ENCODE results near the gene KATNIP.

KATNIP gene

GRCh38 chr16:27549746-27550581 is at the start of gene KATNIP, which contains the start of gene GTF3C1:
Gene KATNIP, plus strand, starts transcription at chr16:27550144. Its CDS starts 27 bp downstream, at chr16:27550171.
Gene GTF3C1, minus strand, starts transcription at chr16:27549913. Its CDS starts 23 bp downstream, at chr16:27549890.
- peak; percentile 94 to 100 (median 99) for DNase-seq

- no peak for DNase-seq
Measured at GRCh38 chr16:27500801-27501200, 49.1 kb upstream of the KATNIP start.

- no peak for DNase-seq
Measured at GRCh38 chr16:27503662-27504061, 46.3 kb upstream of the KATNIP start.

GRCh38 chr16:27505297-27506236 is 44.4 kb upstream of the KATNIP start:
- peak in 3 of 56 donors; percentile 10 to 46 (median 15) for DNase-seq

DNA sequence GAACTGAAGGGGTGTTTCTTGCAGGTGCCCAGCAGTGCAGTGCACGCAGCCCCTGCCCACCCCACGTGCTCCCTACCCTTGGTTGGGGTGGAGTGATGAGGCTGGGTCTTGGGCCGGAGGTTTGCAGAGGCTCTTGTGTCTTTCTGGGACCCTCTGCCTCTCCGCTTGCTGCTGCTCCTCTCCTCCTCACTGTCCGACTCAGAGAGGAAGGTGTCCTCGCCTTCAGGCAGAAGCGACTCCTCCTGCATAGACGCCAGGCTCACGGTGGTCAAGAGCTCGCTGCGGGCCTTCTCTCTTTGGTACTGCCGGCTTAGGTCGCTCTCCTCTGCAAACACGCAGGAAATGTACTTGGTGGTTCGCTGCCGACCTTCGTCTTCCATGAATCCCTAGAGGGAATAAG is 43.2 kb upstream of the KATNIP start:
- DNase-seq, result no peak

GRCh38 chr16:27508476-27508875 is 41.5 kb upstream of the KATNIP start:
- DNase-seq, result no peak

DNA sequence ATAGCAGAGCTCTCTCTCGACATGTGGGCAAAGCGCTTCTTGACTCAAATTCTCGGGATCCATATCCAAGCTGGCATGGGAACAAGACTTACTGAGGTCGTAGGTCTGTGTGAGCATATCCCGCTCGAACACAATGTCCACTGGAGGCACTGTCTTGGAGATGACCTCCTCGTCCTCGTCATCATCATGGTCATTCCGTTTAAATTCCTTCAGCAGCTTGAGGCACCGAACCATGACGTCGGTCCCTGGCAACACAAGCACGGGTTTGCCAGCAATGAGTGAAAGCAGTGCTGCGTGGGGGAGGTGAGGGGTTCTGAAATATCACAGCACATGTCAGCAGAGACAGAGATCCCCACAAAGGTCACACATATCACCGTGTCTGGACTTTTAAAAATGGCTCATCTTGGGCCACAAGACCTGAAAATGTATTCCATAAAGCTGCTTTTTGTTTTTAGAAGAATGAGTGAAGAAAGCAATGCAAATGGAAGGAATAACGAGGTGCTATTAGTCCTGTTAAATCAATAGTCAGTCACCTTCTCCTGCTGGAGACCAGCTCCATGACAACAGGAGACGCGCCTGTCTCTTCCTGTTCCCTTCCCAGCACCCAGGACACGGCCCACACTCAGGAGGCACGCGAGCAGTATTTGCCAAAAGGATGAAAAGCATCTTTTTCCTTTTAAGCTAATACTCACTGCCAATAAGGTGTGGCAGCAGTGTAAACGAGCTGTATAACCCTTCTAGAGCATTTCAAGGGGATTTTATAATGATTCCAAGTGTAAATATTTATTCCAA is 38.1 kb upstream of the KATNIP start:
- DNase-seq, result peak in 15 of 56 donors; percentile 5 to 48 (median 16)

- peak in 21 of 56 donors; percentile 9 to 60 (median 20) for DNase-seq
Measured at GRCh38 chr16:27514806-27515205, 35.1 kb upstream of the KATNIP start.

- peak in 11 of 56 donors; percentile 13 to 53 (median 24) for DNase-seq
Measured at GRCh38 chr16:27515874-27516353, 34.0 kb upstream of the KATNIP start.

- DNase-seq, result no peak
Measured at GRCh38 chr16:27516365-27516764, 33.6 kb upstream of the KATNIP start.

- DNase-seq, result no peak
Measured at GRCh38 chr16:27517664-27518063, 32.3 kb upstream of the KATNIP start.

DNA sequence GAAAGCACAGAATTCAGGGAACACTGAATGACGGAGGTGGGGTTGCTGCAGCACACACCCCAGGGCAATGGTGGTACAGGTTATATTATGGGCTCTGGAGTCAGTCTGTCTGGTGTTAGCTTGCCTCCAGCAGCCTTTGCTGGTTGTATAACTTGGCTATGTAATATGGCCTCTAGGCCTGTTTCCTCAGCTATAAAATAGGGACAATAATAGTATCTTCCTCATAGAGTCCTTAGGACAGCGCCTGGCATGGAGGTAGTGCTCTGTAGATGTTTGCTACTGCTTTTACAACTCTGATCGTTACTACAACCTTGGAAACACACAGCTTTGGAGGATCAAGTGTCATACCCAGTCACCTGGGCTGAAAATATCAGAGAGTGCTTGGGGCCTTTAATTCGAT is 31.7 kb upstream of the KATNIP start:
- no peak for DNase-seq

- DNase-seq, result no peak
Measured at GRCh38 chr16:27520982-27521673, 28.8 kb upstream of the KATNIP start.

DNA sequence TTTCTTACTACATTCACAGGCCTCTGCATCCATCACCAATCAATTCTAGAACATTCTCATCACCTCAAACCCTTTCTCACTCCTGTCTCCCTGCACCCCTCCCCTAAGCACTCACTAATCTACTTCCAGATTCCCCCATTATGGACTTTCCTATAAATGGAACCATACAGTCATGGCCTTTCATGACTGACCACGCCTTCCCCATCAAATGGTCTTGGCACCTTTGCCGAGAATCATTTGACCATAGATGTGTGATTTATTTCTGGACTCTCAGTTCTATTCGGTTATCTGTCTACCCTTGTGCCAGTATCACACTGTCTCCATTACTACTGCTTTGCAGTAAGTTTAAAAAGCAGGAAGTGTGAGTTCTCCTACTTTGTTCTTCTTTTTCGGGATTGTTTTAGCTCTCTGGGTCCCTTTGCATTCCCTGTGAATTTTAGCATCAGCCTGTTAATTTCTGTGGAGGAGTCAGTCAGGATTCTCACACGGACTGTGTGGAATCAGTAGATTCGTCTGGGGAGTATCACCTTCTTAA is 27.7 kb upstream of the KATNIP start:
- DNase-seq, result no peak

DNA sequence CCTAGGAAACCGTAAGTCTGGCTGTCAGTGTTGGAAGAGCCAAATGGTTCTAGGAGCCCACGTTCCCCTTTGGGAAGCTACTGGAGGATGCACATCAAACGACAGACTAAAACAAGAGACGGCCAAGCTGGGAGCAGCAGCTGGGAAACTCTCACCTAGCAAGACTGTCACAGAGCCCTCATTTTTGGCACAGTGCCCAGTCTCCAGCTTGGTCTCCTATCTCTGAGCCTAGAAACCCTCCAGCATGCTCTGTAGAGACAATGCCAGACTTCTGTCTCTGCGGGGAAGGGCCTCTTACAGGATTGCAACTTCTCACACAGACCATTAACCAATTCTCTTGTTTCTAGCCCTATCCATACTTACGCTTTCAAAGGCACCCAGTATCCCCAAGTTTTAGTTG is 23.8 kb upstream of the KATNIP start:
- DNase-seq, result peak in 4 of 56 donors; percentile 4 to 23 (median 13)

DNA sequence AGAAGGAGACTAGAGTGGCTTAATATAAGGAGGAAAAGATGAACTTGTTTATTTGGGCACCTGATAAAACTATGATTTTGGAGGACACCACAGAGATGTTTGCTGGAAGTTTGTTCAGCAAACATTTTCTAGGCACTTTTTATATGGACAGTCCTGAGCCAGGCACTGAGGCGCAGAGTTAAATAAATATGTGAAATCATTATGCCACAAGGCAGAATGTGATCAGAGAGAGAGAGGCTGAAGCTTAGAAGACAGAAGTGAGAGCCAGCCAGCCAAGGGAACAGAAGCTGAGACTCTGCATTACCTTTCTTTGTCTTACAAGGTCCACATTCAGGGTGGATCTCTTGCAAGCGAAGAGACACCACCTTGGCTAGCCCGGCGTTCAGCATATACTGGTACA is 21.6 kb upstream of the KATNIP start:
- DNase-seq, result no peak

- DNase-seq, result peak in 29 of 56 donors; percentile 10 to 69 (median 31)
Measured at GRCh38 chr16:27529962-27530361, 20.0 kb upstream of the KATNIP start.

GRCh38 chr16:27531186-27531585 is 18.8 kb upstream of the KATNIP start:
- no peak for DNase-seq

GRCh38 chr16:27531826-27532800 is 17.8 kb upstream of the KATNIP start:
- peak in 1 of 56 donors; percentile 8 for DNase-seq
